OCI-LY3 (cell line): Measurements from ENCODE around the gene PRSS22.

Experiments
- H2AFZ ChIP-seq: fragments of 200-600, 300-600 bp; shearing (Covaris generic); 2 replicates; pipeline ENCODE4 v1.6.0; 2014; ENCODE audit warnings: antibody characterized with exemption, low read depth, low read length
- H3K27ac ChIP-seq: fragments of 200-600, 300-600 bp; sonication (generic); 2 replicates; pipeline ENCODE4 v1.5.1; 2014; ENCODE audit warnings: mild to moderate bottlenecking, low read length, moderate library complexity, mixed read lengths
- H3K27me3 ChIP-seq: fragments of 200-600, 300-600 bp; sonication (generic); 2 replicates; pipeline ENCODE4 v1.6.1; 2014; ENCODE audit warnings: low read depth, low read length, mixed read lengths
- H3K36me3 ChIP-seq: fragments of 200-600, 300-600 bp; sonication (generic); replicated peaks from 2 replicates; pipeline ENCODE3; 2014; ENCODE audit warnings: low read depth, low read length, mixed read lengths
- H3K4me1 ChIP-seq: fragments of 300-600, 200-600 bp; sonication (generic); 2 replicates; pipeline ENCODE4 v1.6.1; 2014; ENCODE audit warnings: low read length, mixed read lengths
- H3K4me2 ChIP-seq: fragments of 200-600, 300-600 bp; sonication (generic); 2 replicates; pipeline ENCODE4 v1.6.1; 2014; ENCODE audit warnings: low read length, mixed read lengths
- H3K4me3 ChIP-seq: fragments of 300-600, 200-600 bp; sonication (generic); 2 replicates; pipeline ENCODE4 v1.5.1; 2014; ENCODE audit warnings: antibody characterized with exemption, mild to moderate bottlenecking, low read length, moderate library complexity
- H3K79me2 ChIP-seq: fragments of 300-600, 200-600 bp; shearing (Covaris generic); 2 replicates; pipeline ENCODE4 v1.6.1; 2014; ENCODE audit warnings: mild to moderate bottlenecking, low read length, mixed read lengths
- H3K9ac ChIP-seq: fragments of 300-600, 200-600 bp; shearing (Covaris generic); 2 replicates; pipeline ENCODE4 v1.6.0; 2014; ENCODE audit warnings: mild to moderate bottlenecking, low read length, moderate library complexity
- H3K9me3 ChIP-seq: fragments of 200-600, 300-600 bp; shearing (Covaris generic); 2 replicates; pipeline ENCODE4 v1.6.1; 2014; ENCODE audit warnings: low read length, mixed read lengths; ENCODE audit not compliant: insufficient read depth
- H4K20me1 ChIP-seq: fragments of 200-600, 300-600 bp; sonication (generic); 2 replicates; pipeline ENCODE4 v1.6.1; 2016; ENCODE audit warnings: low read length, mixed read lengths; ENCODE audit not compliant: insufficient read depth
- CTCF ChIP-seq: fragments of 200-600, 300-600 bp; sonication (generic); IDR thresholded peaks from 2 replicates; pipeline ENCODE4 v1.5.1; 2014; ENCODE audit warnings: antibody characterized with exemption, low read length, low read depth
- EZH2phosphoT487 ChIP-seq: fragments of 200-600 bp; shearing (Covaris generic); IDR thresholded peaks from 2 replicates; pipeline ENCODE4 v1.6.1; 2018; ENCODE audit warnings: antibody characterized with exemption, mixed run types, low read depth

The PRSS22 gene

GRCh38 chr16:2904922-2905240, 46.9 kb upstream of the PRSS22 start:
- no peaks in the 10 kb centered on the region for H3K36me3 ChIP-seq
- H3K4me1 ChIP-seq = peaks cover 8% of the 10 kb centered on the region
- peak overlapping the region; percentile 91 for H3K9ac ChIP-seq
- TF ChIP-seq EZH2phosphoT487 (no peak), CTCF (no peak)
- H3K27ac ChIP-seq = peak overlapping the region; percentile 39
- H3K79me2 ChIP-seq = no peaks in the 10 kb centered on the region
- H3K4me2 ChIP-seq = peak overlapping the region; percentile 91
- H3K9me3 ChIP-seq = no peaks in the 10 kb centered on the region
- H4K20me1 ChIP-seq = no peaks in the 10 kb centered on the region
- H3K4me3 ChIP-seq = peak overlapping the region; percentile 89
- H2AFZ ChIP-seq = no peak overlapping the region
- no peaks in the 10 kb centered on the region for H3K27me3 ChIP-seq

DNA sequence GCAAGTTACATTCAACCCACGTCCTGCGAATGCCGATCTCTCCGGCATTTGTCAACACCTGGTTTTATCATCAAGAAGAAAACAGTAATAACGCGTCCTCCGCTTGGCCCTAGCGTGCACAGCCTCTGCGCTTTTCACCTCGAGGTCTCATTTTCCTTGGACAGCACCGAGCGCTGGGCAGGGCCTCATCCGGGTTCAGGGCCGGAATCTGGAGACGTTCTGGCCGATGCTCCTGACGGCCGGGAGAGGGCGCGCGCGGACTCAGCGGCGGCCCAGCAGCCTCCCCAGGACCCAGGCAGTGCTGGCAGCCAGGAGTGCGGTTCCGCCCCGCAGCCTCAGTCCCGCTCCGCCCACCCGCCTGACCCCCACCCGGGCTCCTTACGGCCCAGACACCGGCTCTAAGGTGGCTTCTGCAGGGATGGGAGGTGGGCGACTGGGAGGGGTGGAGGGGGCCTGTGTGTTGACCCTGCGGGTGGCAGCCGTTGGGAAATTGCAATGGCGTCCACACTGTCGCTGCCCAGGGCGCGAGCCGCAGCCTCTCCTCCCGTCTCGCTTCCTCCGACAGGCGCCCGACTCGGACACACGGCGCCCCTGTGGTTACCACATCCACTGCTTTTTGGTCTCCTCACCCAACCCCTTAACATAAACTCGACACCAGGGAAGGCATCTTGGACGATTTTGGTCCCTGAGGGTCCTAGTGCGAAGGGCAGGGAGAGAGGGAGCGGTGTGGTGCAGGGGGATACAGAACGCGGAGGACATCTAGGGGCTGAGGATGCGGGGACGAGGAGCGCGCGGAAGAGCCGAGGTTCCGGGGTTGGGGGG, 46.3 kb upstream of the PRSS22 start:
- Histone ChIP-seq H2AFZ (peak overlapping the region; percentile 91), H4K20me1 (no peaks in the 10 kb centered on the region), H3K79me2 (no peaks in the 10 kb centered on the region), H3K9me3 (no peaks in the 10 kb centered on the region), H3K4me1 (peaks cover 8% of the 10 kb centered on the region), H3K36me3 (no peaks in the 10 kb centered on the region), H3K4me2 (peak overlapping the region; percentile 91), H3K9ac (peak overlapping the region; percentile 91), H3K27me3 (no peaks in the 10 kb centered on the region), H3K27ac (peak overlapping the region; percentile 39), H3K4me3 (peak overlapping the region; percentile 89)
- TF ChIP-seq CTCF (peak; percentile 68), EZH2phosphoT487 (no peak)

DNA sequence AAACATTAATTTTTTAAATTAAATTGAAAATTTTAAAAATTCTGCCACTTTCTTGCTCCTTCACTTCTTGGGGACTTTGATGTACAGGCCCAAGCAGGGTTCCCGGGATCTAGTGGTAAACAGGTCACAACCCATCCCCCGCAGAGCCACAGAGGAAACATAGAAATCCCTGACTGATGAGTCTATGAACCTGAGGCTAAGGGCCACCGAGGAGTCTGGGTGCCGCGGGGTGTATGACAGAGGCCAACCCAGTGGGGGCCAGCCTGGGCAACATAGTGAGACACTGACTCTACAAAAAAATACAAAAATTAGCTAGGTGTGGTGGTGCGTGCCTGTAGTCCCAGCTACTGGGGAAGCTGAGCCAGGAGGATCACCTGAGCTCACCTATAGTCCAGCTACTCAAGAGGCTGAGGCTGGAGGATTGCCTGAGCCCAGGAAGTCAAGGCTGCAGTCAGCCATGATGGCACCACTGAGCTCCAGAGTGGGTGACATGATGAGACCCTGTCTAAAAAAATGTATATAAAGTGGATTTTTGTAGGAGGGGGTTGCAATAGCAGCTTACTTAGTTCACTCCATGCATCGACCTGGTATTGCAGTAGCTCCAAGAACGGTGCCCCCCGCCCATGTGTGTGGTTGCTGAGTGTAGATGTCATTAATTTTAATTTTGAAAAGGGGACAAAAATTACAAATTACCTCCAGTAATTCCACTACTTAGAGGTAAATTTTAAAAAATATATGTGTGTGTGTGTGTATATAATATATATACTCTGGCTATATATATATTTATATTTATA, 44.6 kb upstream of the PRSS22 start:
- no peak overlapping the region for H3K27ac ChIP-seq
- no peaks in the 10 kb centered on the region for H3K79me2 ChIP-seq
- H3K9ac ChIP-seq = no peak overlapping the region
- no peaks in the 10 kb centered on the region for H3K27me3 ChIP-seq
- H3K9me3 ChIP-seq = no peaks in the 10 kb centered on the region
- no peak for TF ChIP-seq EZH2phosphoT487
- TF ChIP-seq CTCF = no peak
- H2AFZ ChIP-seq = no peak overlapping the region
- no peak overlapping the region for H3K4me2 ChIP-seq
- H3K36me3 ChIP-seq = no peaks in the 10 kb centered on the region
- peaks cover 8% of the 10 kb centered on the region for H3K4me1 ChIP-seq
- no peaks in the 10 kb centered on the region for H4K20me1 ChIP-seq
- H3K4me3 ChIP-seq = no peak overlapping the region

DNA sequence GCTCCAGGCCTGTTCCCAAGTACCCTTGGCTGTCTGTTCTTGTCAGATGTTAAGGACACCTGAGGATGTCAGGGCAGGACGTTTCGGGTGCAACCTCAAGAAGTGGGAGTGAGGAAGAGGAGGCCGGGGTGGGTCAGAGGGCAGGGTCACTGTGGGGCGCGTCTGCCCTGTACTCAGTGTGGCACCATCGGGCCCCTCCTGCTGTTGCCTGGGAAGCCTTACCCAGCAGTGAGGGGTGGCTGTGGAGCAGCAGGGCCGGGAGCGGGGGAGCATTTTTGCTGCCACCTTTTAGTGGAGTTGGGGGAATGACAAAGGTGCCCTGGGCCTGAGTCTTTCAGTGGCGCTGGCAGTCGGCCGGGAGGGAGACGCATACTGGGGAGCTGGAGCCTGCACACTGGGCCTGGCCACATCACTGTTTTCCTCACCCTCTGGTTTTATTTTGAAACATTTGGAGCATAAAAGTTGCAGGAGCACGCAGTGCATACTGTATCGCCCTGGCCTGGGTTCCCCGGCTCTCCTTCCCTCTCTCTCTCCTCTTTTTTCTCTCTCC, 42.6 kb upstream of the PRSS22 start:
- Histone ChIP-seq H3K27me3 (no peaks in the 10 kb centered on the region), H2AFZ (no peak overlapping the region), H3K27ac (no peak overlapping the region), H3K9ac (no peak overlapping the region), H3K4me1 (peaks cover 16% of the 10 kb centered on the region), H3K4me2 (no peak overlapping the region), H3K9me3 (no peaks in the 10 kb centered on the region), H3K79me2 (no peaks in the 10 kb centered on the region), H3K36me3 (no peaks in the 10 kb centered on the region), H4K20me1 (no peaks in the 10 kb centered on the region), H3K4me3 (no peak overlapping the region)
- TF ChIP-seq EZH2phosphoT487 (no peak), CTCF (no peak)
